SK-N-SH treated with all-trans-retinoic acid at 6 μM for 48 hours (cell line): Measurements from ENCODE around the gene TNKS1BP1.

ENCODE experiments used
- ATAC-seq: fragments of 200-7000 bp; cut with Tn5 transposase; 3 replicates; pipeline ENCODE4 v1.9.1; 2020; ENCODE audit warnings: mild to moderate bottlenecking, moderate library complexity
- ARNTL ChIP-seq: fragments of 450-650 bp; formaldehyde crosslinking; IDR thresholded peaks from 2 replicates; pipeline ENCODE4 v1.5.0; 2020; ENCODE audit warnings: low read depth, mild to moderate bottlenecking, moderate library complexity, borderline replicate concordance
- BACH2 ChIP-seq: fragments of 250-450 bp; sonication (Bioruptor Pico); IDR thresholded peaks from 2 replicates; pipeline ENCODE4 v1.9.0; 2021; ENCODE audit warnings: mild to moderate bottlenecking, borderline replicate concordance
- CSDC2 ChIP-seq: fragments of 250-450 bp; sonication (Bioruptor Pico); IDR thresholded peaks from 2 replicates; pipeline ENCODE4 v1.5.0; 2020; ENCODE audit warnings: mild to moderate bottlenecking, moderate library complexity
- GLIS3 ChIP-seq: fragments of 250-450 bp; sonication (Bioruptor Pico); IDR thresholded peaks from 2 replicates; pipeline ENCODE4 v1.5.0; 2020; ENCODE audit warnings: mild to moderate bottlenecking, moderate library complexity
- ISL1 ChIP-seq: fragments of 250-450 bp; sonication (Bioruptor Pico); IDR thresholded peaks from 2 replicates; pipeline ENCODE4 v2.1.2; 2022; ENCODE audit warnings: mild to moderate bottlenecking, moderate library complexity
- POU6F1 ChIP-seq: fragments of 250-450 bp; sonication (Bioruptor Pico); IDR thresholded peaks from 2 replicates; pipeline ENCODE4 v1.8.0; 2021; ENCODE audit warnings: low read depth, mild to moderate bottlenecking, moderate library complexity, borderline replicate concordance
- PPARA ChIP-seq: fragments of 250-450 bp; sonication (Bioruptor Pico); IDR thresholded peaks from 2 replicates; pipeline ENCODE4 v1.5.0; 2020; ENCODE audit warnings: mild to moderate bottlenecking, borderline replicate concordance
- TCF4 ChIP-seq: fragments of 250-450 bp; sonication (Bioruptor Pico); IDR thresholded peaks from 2 replicates; pipeline ENCODE4 v1.8.0; 2021; ENCODE audit warnings: mild to moderate bottlenecking, moderate library complexity, borderline replicate concordance
- TOX ChIP-seq: fragments of 250-450 bp; sonication (Bioruptor Pico); IDR thresholded peaks from 2 replicates; pipeline ENCODE4 v1.8.0; 2021; ENCODE audit warnings: mild to moderate bottlenecking, moderate library complexity, borderline replicate concordance
- TSHZ2 ChIP-seq: fragments of 250-450 bp; sonication (Bioruptor Pico); IDR thresholded peaks from 2 replicates; pipeline ENCODE4 v1.5.0; 2020; ENCODE audit warnings: mild to moderate bottlenecking, moderate library complexity
- ZC3H10 ChIP-seq: fragments of 250-450 bp; sonication (Bioruptor Pico); IDR thresholded peaks from 2 replicates; pipeline ENCODE4 v1.5.1; 2021; ENCODE audit warnings: mild to moderate bottlenecking, moderate library complexity
- ZFP30 ChIP-seq: fragments of 450-650 bp; formaldehyde crosslinking; IDR thresholded peaks from 2 replicates; pipeline ENCODE4 v1.5.0; 2022; ENCODE audit warnings: mild to moderate bottlenecking, moderate library complexity
- TF ChIP-seq, protein P1 (sequence below): fragments of 250-450 bp; sonication (Bioruptor Pico); IDR thresholded peaks from 2 replicates; pipeline ENCODE4 v1.5.1; 2020; ENCODE audit warnings: low read depth, mild to moderate bottlenecking, moderate library complexity
- TF ChIP-seq, protein P2 (sequence below): fragments of 250-450 bp; sonication (Bioruptor Pico); IDR thresholded peaks from 2 replicates; pipeline ENCODE4 v1.5.1; 2021; ENCODE audit warnings: mild to moderate bottlenecking, moderate library complexity
- TF ChIP-seq, protein P3 (sequence below): fragments of 250-450 bp; sonication (Bioruptor Pico); IDR thresholded peaks from 2 replicates; pipeline ENCODE4 v1.8.0; 2020; ENCODE audit warnings: mild to moderate bottlenecking, moderate library complexity, borderline replicate concordance

The TNKS1BP1 gene

GRCh38 chr11:57318178-57318577 is 6.6 kb downstream of the TNKS1BP1 start (continued):
- TF ChIP-seq TSHZ2: no peak
- no peak for TF ChIP-seq GLIS3 (CRISPR knock-in tag)

- ATAC-seq: no peak
- no peak for TF ChIP-seq ZC3H10 (CRISPR knock-in tag)
Measured at GRCh38 chr11:57316017-57316416, 8.7 kb downstream of the TNKS1BP1 start.

GRCh38 chr11:57315491-57315890 is 9.3 kb downstream of the TNKS1BP1 start:
- TF ChIP-seq PPARA (CRISPR knock-in tag): no peak
- no peak for TF ChIP-seq ARNTL (CRISPR knock-in tag)
- TF ChIP-seq, protein P1, sequence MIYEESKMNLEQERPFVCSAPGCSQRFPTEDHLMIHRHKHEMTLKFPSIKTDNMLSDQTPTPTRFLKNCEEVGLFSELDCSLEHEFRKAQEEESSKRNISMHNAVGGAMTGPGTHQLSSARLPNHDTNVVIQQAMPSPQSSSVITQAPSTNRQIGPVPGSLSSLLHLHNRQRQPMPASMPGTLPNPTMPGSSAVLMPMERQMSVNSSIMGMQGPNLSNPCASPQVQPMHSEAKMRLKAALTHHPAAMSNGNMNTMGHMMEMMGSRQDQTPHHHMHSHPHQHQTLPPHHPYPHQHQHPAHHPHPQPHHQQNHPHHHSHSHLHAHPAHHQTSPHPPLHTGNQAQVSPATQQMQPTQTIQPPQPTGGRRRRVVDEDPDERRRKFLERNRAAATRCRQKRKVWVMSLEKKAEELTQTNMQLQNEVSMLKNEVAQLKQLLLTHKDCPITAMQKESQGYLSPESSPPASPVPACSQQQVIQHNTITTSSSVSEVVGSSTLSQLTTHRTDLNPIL (CRISPR knock-in tag): no peak
- TF ChIP-seq POU6F1: no peak
- TF ChIP-seq, protein P2, sequence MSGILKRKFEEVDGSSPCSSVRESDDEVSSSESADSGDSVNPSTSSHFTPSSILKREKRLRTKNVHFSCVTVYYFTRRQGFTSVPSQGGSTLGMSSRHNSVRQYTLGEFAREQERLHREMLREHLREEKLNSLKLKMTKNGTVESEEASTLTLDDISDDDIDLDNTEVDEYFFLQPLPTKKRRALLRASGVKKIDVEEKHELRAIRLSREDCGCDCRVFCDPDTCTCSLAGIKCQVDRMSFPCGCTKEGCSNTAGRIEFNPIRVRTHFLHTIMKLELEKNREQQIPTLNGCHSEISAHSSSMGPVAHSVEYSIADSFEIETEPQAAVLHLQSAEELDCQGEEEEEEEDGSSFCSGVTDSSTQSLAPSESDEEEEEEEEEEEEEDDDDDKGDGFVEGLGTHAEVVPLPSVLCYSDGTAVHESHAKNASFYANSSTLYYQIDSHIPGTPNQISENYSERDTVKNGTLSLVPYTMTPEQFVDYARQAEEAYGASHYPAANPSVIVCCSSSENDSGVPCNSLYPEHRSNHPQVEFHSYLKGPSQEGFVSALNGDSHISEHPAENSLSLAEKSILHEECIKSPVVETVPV (CRISPR knock-in tag): no peak
- TF ChIP-seq, all 23 proteins: peak for 0
- no peak for ATAC-seq

- no peak for ATAC-seq
- TF ChIP-seq ISL1 (CRISPR knock-in tag) (no peak), ARNTL (CRISPR knock-in tag) (no peak), TSHZ2 (no peak), CSDC2 (no peak), TCF4 (no peak), BACH2 (CRISPR knock-in tag) (no peak), TOX (CRISPR knock-in tag) (no peak), ZC3H10 (CRISPR knock-in tag) (no peak), POU6F1 (no peak), ZFP30 (no peak)
- TF ChIP-seq, protein P1 (CRISPR knock-in tag): no peak
- TF ChIP-seq, protein P2 (CRISPR knock-in tag): no peak
- TF ChIP-seq, protein P3, sequence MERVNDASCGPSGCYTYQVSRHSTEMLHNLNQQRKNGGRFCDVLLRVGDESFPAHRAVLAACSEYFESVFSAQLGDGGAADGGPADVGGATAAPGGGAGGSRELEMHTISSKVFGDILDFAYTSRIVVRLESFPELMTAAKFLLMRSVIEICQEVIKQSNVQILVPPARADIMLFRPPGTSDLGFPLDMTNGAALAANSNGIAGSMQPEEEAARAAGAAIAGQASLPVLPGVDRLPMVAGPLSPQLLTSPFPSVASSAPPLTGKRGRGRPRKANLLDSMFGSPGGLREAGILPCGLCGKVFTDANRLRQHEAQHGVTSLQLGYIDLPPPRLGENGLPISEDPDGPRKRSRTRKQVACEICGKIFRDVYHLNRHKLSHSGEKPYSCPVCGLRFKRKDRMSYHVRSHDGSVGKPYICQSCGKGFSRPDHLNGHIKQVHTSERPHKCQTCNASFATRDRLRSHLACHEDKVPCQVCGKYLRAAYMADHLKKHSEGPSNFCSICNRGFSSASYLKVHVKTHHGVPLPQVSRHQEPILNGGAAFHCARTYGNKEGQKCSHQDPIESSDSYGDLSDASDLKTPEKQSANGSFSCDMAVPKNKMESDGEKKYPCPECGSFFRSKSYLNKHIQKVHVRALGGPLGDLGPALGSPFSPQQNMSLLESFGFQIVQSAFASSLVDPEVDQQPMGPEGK (CRISPR knock-in tag): no peak
Measured at GRCh38 chr11:57314221-57314973, 10.4 kb downstream of the TNKS1BP1 start.
